ENCODE measurements around the gene IFIT1B. TPM values are rescaled to one million over a fixed set of nuclear protein-coding genes. Genes with fewer than 3 reads are reported as not detected.

The IFIT1B gene
- not detected in 2 replicates for polyA plus RNA-seq

GRCh38 chr10:89377705-89378637, at the start of gene IFIT1B:
IFIT1B (plus strand) TSS chr10:89378056; CDS start chr10:89378136, 80 bp downstream.

GRCh38 chr10:89391907-89392756, 14.3 kb downstream of the IFIT1B start, which contains the start of gene IFIT1:
IFIT1 (plus strand) TSS chr10:89392623; CDS start chr10:89392713, 90 bp downstream.

GRCh38 chr10:89414146-89414878, 36.5 kb downstream of the IFIT1B start, which contains the start of gene IFIT5:
IFIT5 (plus strand) TSS chr10:89414568; CDS start chr10:89414799, 231 bp downstream.

Other genes starting within 250 kb of the IFIT1B start
- not detected in 2 replicates for gene CH25H, start 170.7 kb upstream of the IFIT1B start, polyA plus RNA-seq
- gene LIPA, start 126.3 kb upstream of the IFIT1B start, polyA plus RNA-seq = 33.1 and 50.0 TPM in 2 replicates
- 1.8 and 2.9 TPM in 2 replicates for gene IFIT2, start 76.0 kb upstream of the IFIT1B start, polyA plus RNA-seq
- gene IFIT3, start 50.1 kb upstream of the IFIT1B start, polyA plus RNA-seq = 10.5 and 16.0 TPM in 2 replicates
- gene IFIT1, start 14.6 kb downstream of the IFIT1B start, polyA plus RNA-seq = 4.3 and 20.3 TPM in 2 replicates
- 5.9 and 11.0 TPM in 2 replicates for gene IFIT5, start 36.5 kb downstream of the IFIT1B start, polyA plus RNA-seq
- not detected in 2 replicates for gene SLC16A12, start 157.5 kb downstream of the IFIT1B start, polyA plus RNA-seq